GM06990 (cell line): ENCODE measurements around the gene TLCD5.

Experiments used
- DNase-seq: peaks from one replicate; pipeline ENCODE4 v3.0.0-alpha.2; 2011; ENCODE audit not compliant: insufficient read length; ENCODE audit errors: extremely low read depth
- H3K27me3 ChIP-seq: replicated peaks from 2 replicates; pipeline ENCODE4 v1.6.0; 2011; ENCODE audit warnings: low read length; ENCODE audit not compliant: control insufficient read depth, insufficient read depth
- H3K36me3 ChIP-seq: 2 replicates; pipeline ENCODE4 v1.5.1; 2011; ENCODE audit warnings: low read length; ENCODE audit not compliant: control insufficient read depth, insufficient read depth
- H3K4me3 ChIP-seq: replicated peaks from 2 replicates; pipeline ENCODE4 v1.5.1; 2011; ENCODE audit warnings: low read depth, mild to moderate bottlenecking, control low read depth, low read length
- CTCF ChIP-seq: IDR thresholded peaks from 2 replicates; pipeline ENCODE4 v1.5.1; 2011; ENCODE audit warnings: low read length, control low read depth, mild to moderate bottlenecking, inconsistent platforms; ENCODE audit not compliant: insufficient read depth, poor library complexity, severe bottlenecking

TLCD5 gene

GRCh38 chr11:120334894-120335462, 9.9 kb downstream of the TLCD5 start:
- H3K36me3 ChIP-seq, result no peaks in the 10 kb centered on the region
- DNase-seq, result peak; percentile 45
- TF ChIP-seq CTCF, result peak; percentile 69
- H3K4me3 ChIP-seq, result peak overlapping the region; percentile 49
- H3K27me3 ChIP-seq, result no peaks in the 10 kb centered on the region

- DNase-seq, result no peak
- Histone ChIP-seq H3K36me3 (no peaks in the 10 kb centered on the region), H3K4me3 (peak overlapping the region; percentile 91), H3K27me3 (no peaks in the 10 kb centered on the region)
- TF ChIP-seq CTCF, result no peak
Measured at GRCh38 chr11:120335556-120335907, 10.4 kb downstream of the TLCD5 start.

- TF ChIP-seq CTCF, result peak; percentile 76
- peak; percentile 97 for DNase-seq
- peak within 1 kb of the TSS; percentile 91 for H3K4me3 ChIP-seq
Measured at GRCh38 chr11:120335908-120336640, 11.0 kb downstream of the TLCD5 start, which contains the start of gene ARHGEF12. TSS of gene ARHGEF12 (plus strand) at chr11:120336413. CDS start at chr11:120337244, 831 bp downstream.

GRCh38 chr11:120336641-120337354, 11.7 kb downstream of the TLCD5 start:
- peak; percentile 29 for DNase-seq
- Histone ChIP-seq H3K27me3 (no peaks in the 10 kb centered on the region), H3K4me3 (peak overlapping the region; percentile 91), H3K36me3 (no peaks in the 10 kb centered on the region)
- TF ChIP-seq CTCF, result no peak

More at GRCh38 chr11:120335908-120336640, 11.0 kb downstream of the TLCD5 start, which contains the start of gene ARHGEF12:
- Histone ChIP-seq H3K36me3 (no peaks in the 10 kb centered on the region), H3K27me3 (no peaks in the 10 kb centered on the region)

GRCh38 chr11:120337355-120338106, 12.4 kb downstream of the TLCD5 start:
- H3K36me3 ChIP-seq, result no peaks in the 10 kb centered on the region
- TF ChIP-seq CTCF, result no peak
- H3K27me3 ChIP-seq, result no peaks in the 10 kb centered on the region
- no peak for DNase-seq
- peak overlapping the region; percentile 91 for H3K4me3 ChIP-seq
